ENCODE data around the gene NOL3. TPM values are rescaled to one million over a fixed set of nuclear protein-coding genes. Genes with fewer than 3 reads are reported as not detected.
A peak's percentile ranks its signal among the peaks of the same experiment; 100 is the strongest.

NOL3 gene
- total and polyA plus RNA-seq, 2 of the 13 experiments (the other 11 are each of a cell fraction or from before 2014, with no cell fraction given), result 5.7 to 20.5 TPM

- peak; percentile 92; the same call in 1 of the 2 replicates for TF ChIP-seq FUBP1 (CRISPR knock-in tag; IDR thresholded peaks at IDR 0.05; ENCODE audit: borderline replicate concordance)
- TF ChIP-seq ZBTB38 (CRISPR knock-in tag; IDR thresholded peaks at IDR 0.05), result peak; percentile 98
- TF ChIP-seq ZNF792 (CRISPR knock-in tag; IDR thresholded peaks at IDR 0.05), result peak; percentile 73; the same call in 1 of the 2 replicates
- TF ChIP-seq ZNF20 (CRISPR knock-in tag; IDR thresholded peaks at IDR 0.05), result no peak
- TF ChIP-seq ZC3H4 (CRISPR knock-in tag; IDR thresholded peaks at IDR 0.05; ENCODE audit: borderline replicate concordance), result no peak
- peak; percentile 65; the same call in 1 of the 2 replicates for TF ChIP-seq ZNF564 (CRISPR knock-in tag; IDR thresholded peaks at IDR 0.05)
- TF ChIP-seq STAT6 (CRISPR knock-in tag; IDR thresholded peaks at IDR 0.05; ENCODE audit: borderline replicate concordance), result peak; percentile 78; the same call in 1 of the 2 replicates
- TF ChIP-seq ZNF501 (CRISPR knock-in tag; IDR thresholded peaks at IDR 0.05), result peak; percentile 91
- peak; percentile 92; the same call in 1 of the 2 replicates for TF ChIP-seq KDM5B (CRISPR knock-in tag; IDR thresholded peaks at IDR 0.05; ENCODE audit: borderline replicate concordance)
- peak; percentile 62 for TF ChIP-seq TEAD3 (CRISPR knock-in tag; optimal IDR thresholded peaks at IDR 0.05; ENCODE audit: borderline replicate concordance)
- TF ChIP-seq ARID5B (CRISPR knock-in tag; IDR thresholded peaks at IDR 0.05), result peak; percentile 83
- no peak for TF ChIP-seq FLYWCH1 (CRISPR knock-in tag; IDR thresholded peaks at IDR 0.05)
- TF ChIP-seq ZNF256 (CRISPR knock-in tag; conservative IDR thresholded peaks at IDR 0.05), result no peak
- TF ChIP-seq RFX5 (IDR thresholded peaks at IDR 0.05; ENCODE audit: low read depth, low read length), result no peak
- no peak for TF ChIP-seq NFE2L2 (IDR thresholded peaks at IDR 0.05; ENCODE audit: low read length)
- no peak for TF ChIP-seq ELF4 (CRISPR knock-in tag; IDR thresholded peaks at IDR 0.05; ENCODE audit: borderline replicate concordance)
- peak; percentile 51 for TF ChIP-seq FOXO1 (CRISPR knock-in tag; IDR thresholded peaks at IDR 0.05)
- peak; percentile 84; the same call in 1 of the 2 replicates for TF ChIP-seq HOXA9 (CRISPR knock-in tag; IDR thresholded peaks at IDR 0.05; ENCODE audit: borderline replicate concordance)
- peak; percentile 89 for TF ChIP-seq ZBTB34 (CRISPR knock-in tag; IDR thresholded peaks at IDR 0.05)
These were observed 3.7 kb downstream of the NOL3 start (continued) for GRCh38 chr16:67173808-67174705.
